Spleen (tissue), 11 donors: ENCODE results near the gene CTF1. TPM values are rescaled to one million over a fixed set of nuclear protein-coding genes. Genes with fewer than 3 reads are reported as not detected.
A peak's percentile ranks its signal among the peaks of the same experiment; 100 is the strongest.

Source experiments
- DNase-seq: peaks from one replicate; pipeline ENCODE4 v3.0.0-alpha.2; 2020
- H3K27ac ChIP-seq, 8 donors: fragments of 200-600 bp; sonication (generic) in 7 of 8; 1 replicate in 4 of 8; 2 replicates in 4 of 8; pipeline versions ENCODE4 v1.5.0 to v1.8.0; 2016 to 2021; ENCODE audit warnings: inconsistent platforms in 4 of 8, mild to moderate bottlenecking in 4 of 8, moderate library complexity in 1 of 8
- H3K27me3 ChIP-seq, 7 donors: fragments of 200-600 bp; sonication (generic) in 6 of 7; replicated peaks in 1 of 7; 1 replicate in 4 of 7; 2 replicates in 3 of 7; pipeline versions ENCODE4 v1.5.0 to v1.8.0; 2016 to 2021; ENCODE audit warnings: inconsistent platforms in 3 of 7, mild to moderate bottlenecking in 1 of 7
- H3K36me3 ChIP-seq, 6 donors: fragments of 200-600 bp; sonication (generic) in 5 of 6; 1 replicate in 4 of 6; 2 replicates in 2 of 6; pipeline versions ENCODE4 v1.5.0 to v1.8.0; 2016 to 2021; ENCODE audit warnings: inconsistent platforms in 2 of 6
- H3K4me1 ChIP-seq, 6 donors: fragments of 200-600 bp; sonication (generic) in 5 of 6; 1 replicate in 3 of 6; 2 replicates in 3 of 6; pipeline versions ENCODE4 v1.5.0 to v1.8.0; 2016 to 2021; ENCODE audit warnings: inconsistent platforms in 3 of 6
- H3K4me3 ChIP-seq, 8 donors: fragments of 200-600 bp; sonication (generic) in 7 of 8; 1 replicate in 4 of 8; 2 replicates in 4 of 8; pipeline versions ENCODE4 v1.5.0 to v1.8.0; 2016 to 2021; ENCODE audit warnings: inconsistent platforms in 4 of 8, mild to moderate bottlenecking in 4 of 8, moderate library complexity in 2 of 8
- H3K9me3 ChIP-seq, 8 donors: fragments of 200-600 bp; sonication (generic) in 7 of 8; 1 replicate in 4 of 8; 2 replicates in 4 of 8; pipeline versions ENCODE4 v1.5.0 to v1.8.0; 2016 to 2021; ENCODE audit warnings: inconsistent platforms in 4 of 8
- POLR2A ChIP-seq, 3 donors: fragments of 450-650 bp; IDR thresholded peaks; one replicate each; pipeline ENCODE4 v1.5.1; 2017; ENCODE audit warnings: antibody characterized with exemption in 3 of 3, mild to moderate bottlenecking in 1 of 3
- POLR2AphosphoS5 ChIP-seq, 3 donors: sonication (generic); formaldehyde crosslinking; IDR thresholded peaks; one replicate each; pipeline ENCODE4 v1.5.1; 2017; ENCODE audit warnings: antibody characterized with exemption in 3 of 3
- WGBS, 5 donors: extraction: QIAGEN DNeasy Blood & Tissue Kit in 3 of 5; methylation state at CpG; one replicate each; pipeline versions ENCODE4 v1.1.5 to v1.1.7; 2013 to 2018; 5-methylcytosine and 5-hydroxymethylcytosine counted together
- intact Hi-C: fragments of 100-400 bp; cut with DNase I; formaldehyde crosslinking; loops from one replicate; pipeline ENCODE4 v1.15.0; 2023; ENCODE audit warnings: low total_unique reads
- polyA plus RNA-seq, 3 donors: library from polyadenylated mRNA; stranded (reverse); fragments of 200-250 nt; gene quantifications; one replicate each; pipeline ENCODE4 v1.2.1, GENCODE V29; 2013
- total RNA-seq, 7 donors: library from RNA; depleted of rRNA in 3 of 7; stranded (reverse); fragments of >200 nt in 3 of 7; fragmentation: NEBNext Ultra II Directional in 4 of 7; extraction: Animal tissue kit (Norgen Biotek cat#: 25700) in 4 of 7; gene quantifications; one replicate each; pipeline versions ENCODE4 v1.1.0 to v1.2.1, GENCODE V29; 2016 to 2021
- TF ChIP-seq, protein P1 (sequence below), 11 experiments: fragments of 200-600 bp in 7 of 11; fragments of 450-650 bp in 4 of 11; sonication (generic) in 4 of 11; IDR thresholded peaks in 8 of 11; conservative IDR thresholded peaks in 3 of 11; 1 replicate in 7 of 11; 2 replicates in 4 of 11; pipeline versions ENCODE4 v1.4.0 to v1.8.0; 2016 to 2021; ENCODE audit warnings: antibody characterized with exemption in 11 of 11, inconsistent platforms in 4 of 11, mild to moderate bottlenecking in 1 of 11
- donor health status: healthy with polysubstance abuse.
- donor health status: DM: no; HTN: no; CAD: no; lungs with moderate emphysema.
- donor health status: DM: no; HTN: no; CAD: no.
- donor health status: Bipolar disorder and iron deficiency.
- donor health status: healthy.
- donor health status: DM: no; HTN: no; CAD: no.
- donor health status: DM: yes; HTN: yes; CAD: no.

Gene CTF1
- total and polyA plus RNA-seq, 10 donors, result 0.61 to 3.3 (median 1.3) TPM; not detected in 1

DNA sequence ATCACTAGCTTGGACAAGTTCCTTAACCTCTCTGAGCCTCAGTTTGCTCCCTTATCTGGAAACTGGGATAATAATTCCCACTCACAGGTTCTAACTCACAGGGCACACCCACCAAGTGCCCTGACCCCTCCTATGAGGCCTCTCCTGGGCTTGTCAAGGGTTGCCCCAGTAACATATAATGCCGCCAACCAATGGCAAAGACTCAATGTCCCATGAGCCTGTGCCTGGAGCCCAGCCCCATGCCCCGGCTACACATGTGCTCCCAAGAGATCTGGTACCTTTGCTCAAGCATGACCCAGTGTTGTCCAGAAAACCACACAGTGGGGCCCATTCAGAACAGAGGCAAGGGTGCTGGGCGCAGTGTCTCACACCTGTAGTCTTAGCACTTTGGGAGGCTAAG, 18.4 kb downstream of the CTF1 start:
- H3K27me3 ChIP-seq, result no peaks in the 10 kb centered on the region
- no peaks in the 10 kb centered on the region for H3K36me3 ChIP-seq
- DNase-seq, result no peak
- TF ChIP-seq POLR2A (IDR thresholded peaks at IDR 0.05), result peak in 1 of 3 donors; percentile 20
- TF ChIP-seq, protein P1, sequence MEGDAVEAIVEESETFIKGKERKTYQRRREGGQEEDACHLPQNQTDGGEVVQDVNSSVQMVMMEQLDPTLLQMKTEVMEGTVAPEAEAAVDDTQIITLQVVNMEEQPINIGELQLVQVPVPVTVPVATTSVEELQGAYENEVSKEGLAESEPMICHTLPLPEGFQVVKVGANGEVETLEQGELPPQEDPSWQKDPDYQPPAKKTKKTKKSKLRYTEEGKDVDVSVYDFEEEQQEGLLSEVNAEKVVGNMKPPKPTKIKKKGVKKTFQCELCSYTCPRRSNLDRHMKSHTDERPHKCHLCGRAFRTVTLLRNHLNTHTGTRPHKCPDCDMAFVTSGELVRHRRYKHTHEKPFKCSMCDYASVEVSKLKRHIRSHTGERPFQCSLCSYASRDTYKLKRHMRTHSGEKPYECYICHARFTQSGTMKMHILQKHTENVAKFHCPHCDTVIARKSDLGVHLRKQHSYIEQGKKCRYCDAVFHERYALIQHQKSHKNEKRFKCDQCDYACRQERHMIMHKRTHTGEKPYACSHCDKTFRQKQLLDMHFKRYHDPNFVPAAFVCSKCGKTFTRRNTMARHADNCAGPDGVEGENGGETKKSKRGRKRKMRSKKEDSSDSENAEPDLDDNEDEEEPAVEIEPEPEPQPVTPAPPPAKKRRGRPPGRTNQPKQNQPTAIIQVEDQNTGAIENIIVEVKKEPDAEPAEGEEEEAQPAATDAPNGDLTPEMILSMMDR (IDR thresholded peaks at IDR 0.05 in 8 of 11, conservative IDR thresholded peaks at IDR 0.05 in 3 of 11), result no peak
- no peak for TF ChIP-seq POLR2AphosphoS5 (IDR thresholded peaks at IDR 0.05)
- no peaks in the 10 kb centered on the region for H3K4me1 ChIP-seq
- intact Hi-C loops, result no loop called here
- no peak overlapping the region for H3K4me3 ChIP-seq
- 71 to 88% (median 78%) methylated on average over 2 to 3 of the region's 3 CpGs for WGBS, 5 donors
- H3K27ac ChIP-seq, result no peak overlapping the region
- no peaks in the 10 kb centered on the region for H3K9me3 ChIP-seq

- Histone ChIP-seq H3K4me3 (no peak overlapping the region), H3K9me3 (no peaks in the 10 kb centered on the region), H3K36me3 (no peaks in the 10 kb centered on the region), H3K27ac (no peak overlapping the region), H3K27me3 (no peaks in the 10 kb centered on the region), H3K4me1 (peaks cover 3 to 17% (median 8%) of the 10 kb centered on the region in 6 donors)
- TF ChIP-seq POLR2AphosphoS5 (IDR thresholded peaks at IDR 0.05) (no peak), POLR2A (IDR thresholded peaks at IDR 0.05) (no peak)
- TF ChIP-seq, protein P1 (IDR thresholded peaks at IDR 0.05 in 8 of 11, conservative IDR thresholded peaks at IDR 0.05 in 3 of 11), result no peak
- intact Hi-C loops, result no loop called here
- WGBS, 5 donors, result 67 to 86% (median 78%) methylated on average over 1 of the region's 1 CpG
- DNase-seq, result no peak
Observed at GRCh38 chr16:30918614-30919013, 22.2 kb downstream of the CTF1 start.

- H3K27ac ChIP-seq, result peak overlapping the region in 6 of 8 donors; percentile 89 to 99 (median 96)
- H3K9me3 ChIP-seq, result no peaks in the 10 kb centered on the region
- intact Hi-C loops, result loop anchor here (2.0 kb wide), 1 partner anchor 76 kb away; no protein-coding TSS in a partner anchor
- no peak for DNase-seq
- TF ChIP-seq POLR2A (IDR thresholded peaks at IDR 0.05) (no peak), POLR2AphosphoS5 (IDR thresholded peaks at IDR 0.05) (no peak)
- TF ChIP-seq, protein P1 (IDR thresholded peaks at IDR 0.05 in 8 of 11, conservative IDR thresholded peaks at IDR 0.05 in 3 of 11), result no peak
- WGBS, 5 donors, result 43 to 61% (median 51%) methylated on average over 2 of the region's 2 CpGs
- H3K36me3 ChIP-seq, result peaks cover 0 to 5% (median 0%) of the 10 kb centered on the region in 6 donors
- H3K4me1 ChIP-seq, result peaks cover 7 to 40% (median 20%) of the 10 kb centered on the region in 6 donors
- H3K27me3 ChIP-seq, result no peaks in the 10 kb centered on the region
- H3K4me3 ChIP-seq, result no peak overlapping the region
Observed at GRCh38 chr16:30920891-30921290, 24.5 kb downstream of the CTF1 start.

GRCh38 chr16:30921459-30921747, 25.0 kb downstream of the CTF1 start:
- Histone ChIP-seq H3K36me3 (peaks cover 0 to 10% (median 0%) of the 10 kb centered on the region in 6 donors), H3K27ac (peak overlapping the region; percentile 49 to 99 (median 96)), H3K4me3 (peak overlapping the region; percentile 47 to 95 (median 78)), H3K9me3 (no peaks in the 10 kb centered on the region), H3K4me1 (peaks cover 7 to 43% (median 22%) of the 10 kb centered on the region in 6 donors), H3K27me3 (no peaks in the 10 kb centered on the region)
- 27 to 31% (median 29%) methylated on average over 6 of the region's 6 CpGs for WGBS, 5 donors
- intact Hi-C loops, result loop anchor here (2.0 kb wide), 1 partner anchor 77 kb away; no protein-coding TSS in a partner anchor
- TF ChIP-seq POLR2A (IDR thresholded peaks at IDR 0.05), result no peak
- TF ChIP-seq, protein P1 (IDR thresholded peaks at IDR 0.05 in 8 of 11, conservative IDR thresholded peaks at IDR 0.05 in 3 of 11), result no peak
- TF ChIP-seq POLR2AphosphoS5 (IDR thresholded peaks at IDR 0.05), result no peak
- DNase-seq, result no peak
